Right renal pelvis (tissue), 4 donors: ENCODE measurements around the gene CDHR4. TPM values are rescaled to one million over a fixed set of nuclear protein-coding genes. Genes with fewer than 3 reads are reported as not detected.
"Not testable (repeated sequence)": the region's sequence is repeated elsewhere in the genome, so short reads cannot be mapped to it uniquely, and the experiment has no call there.

Experiments used
- DNase-seq, 4 donors: peaks; one replicate each; pipeline ENCODE4 v3.0.0-alpha.2; 2013; ENCODE audit warnings: low read depth in 4 of 4, low spot score in 3 of 4, missing footprints in 1 of 4
- polyA plus RNA-seq, 4 donors: library from polyadenylated mRNA; unstranded; fragments of 120-200 nt; gene quantifications; one replicate each; pipeline ENCODE4 v1.2.1, GENCODE V29; 2013; ENCODE audit not compliant: insufficient read length in 4 of 4

CDHR4 gene
- under 1 TPM in 1 of 4 donors, not detected in 3; 0.05 TPM for polyA plus RNA-seq

- DNase-seq = no peak
Measured at GRCh38 chr3:49799761-49800160, at the start of gene CDHR4. TSS of gene CDHR4 (minus strand) at chr3:49799873. CDS start at chr3:49799812, 61 bp downstream.

- no peak for DNase-seq
Measured at GRCh38 chr3:49845694-49846093, 46.0 kb upstream of the CDHR4 start.

- no peak for DNase-seq
Measured at GRCh38 chr3:49844464-49845183, 45.0 kb upstream of the CDHR4 start.

- DNase-seq = no peak
Measured at GRCh38 chr3:49842843-49843517, 43.3 kb upstream of the CDHR4 start.

- DNase-seq = no peak
Measured at GRCh38 chr3:49841806-49842205, 42.1 kb upstream of the CDHR4 start.

- DNase-seq = no peak
Measured at GRCh38 chr3:49841126-49841696, 41.5 kb upstream of the CDHR4 start.

- no peak for DNase-seq
Measured at GRCh38 chr3:49840388-49840787, 40.7 kb upstream of the CDHR4 start.

GRCh38 chr3:49839193-49839809 is 39.6 kb upstream of the CDHR4 start:
- DNase-seq = peak; percentile 55 to 70 (median 68)

- DNase-seq = no peak
Measured at GRCh38 chr3:49831341-49831740, 31.7 kb upstream of the CDHR4 start.

GRCh38 chr3:49826016-49826415 is 26.3 kb upstream of the CDHR4 start:
- no peak for DNase-seq

GRCh38 chr3:49823131-49823530 is 23.5 kb upstream of the CDHR4 start:
- not testable (repeated sequence) for DNase-seq

- DNase-seq = peak in 2 of 4 donors; percentile 50 to 57
Measured at GRCh38 chr3:49813497-49814174, 14.0 kb upstream of the CDHR4 start, which contains the start of gene UBA7. TSS of gene UBA7 (minus strand) at chr3:49813953. CDS start at chr3:49813787, 166 bp downstream.

GRCh38 chr3:49812916-49813496 is 13.3 kb upstream of the CDHR4 start:
- DNase-seq = no peak

GRCh38 chr3:49807431-49808114 is 7.9 kb upstream of the CDHR4 start:
- DNase-seq = no peak

GRCh38 chr3:49806850-49807249 is 7.2 kb upstream of the CDHR4 start:
- no peak for DNase-seq

GRCh38 chr3:49805897-49806701 is 6.4 kb upstream of the CDHR4 start:
- DNase-seq = peak in 1 of 4 donors; percentile 83

- DNase-seq = no peak
Measured at GRCh38 chr3:49805367-49805782, 5.7 kb upstream of the CDHR4 start.

GRCh38 chr3:49804141-49805041 is 4.7 kb upstream of the CDHR4 start:
- no peak for DNase-seq
